Measurements from ENCODE around the gene SLC7A6. TPM values are rescaled to one million over a fixed set of nuclear protein-coding genes. Genes with fewer than 3 reads are reported as not detected.
A peak's percentile ranks its signal among the peaks of the same experiment; 100 is the strongest.

SLC7A6 gene
- total and polyA plus RNA-seq, 2 of the 13 experiments (the other 11 are each of a cell fraction or from before 2014, with no cell fraction given) = 35.8 to 70.8 TPM

GRCh38 chr16:68310774-68311511, 46.6 kb downstream of the SLC7A6 start, which contains the start of the genes PRMT7 and SLC7A6OS (continued):
- TF ChIP-seq HMGXB3 (CRISPR knock-in tag; IDR thresholded peaks at IDR 0.05; ENCODE audit: borderline replicate concordance) (peak; percentile 96), HNRNPH1 (optimal IDR thresholded peaks at IDR 0.05; ENCODE audit: low read depth, low read length) (no peak), AFF4 (CRISPR knock-in tag; IDR thresholded peaks at IDR 0.05) (peak; percentile 89; the same call in 1 of the 2 replicates), ARID4A (CRISPR knock-in tag; IDR thresholded peaks at IDR 0.05; ENCODE audit: borderline replicate concordance) (peak; percentile 98), NONO (IDR thresholded peaks at IDR 0.05) (no peak), NONO (CRISPR knock-in tag; conservative IDR thresholded peaks at IDR 0.05) (peak; percentile 98), ZKSCAN8 (CRISPR knock-in tag; IDR thresholded peaks at IDR 0.05; ENCODE audit: borderline replicate concordance) (peak; percentile 97), ZNF556 (CRISPR knock-in tag; IDR thresholded peaks at IDR 0.05; ENCODE audit: borderline replicate concordance) (peak; percentile 45; the same call in 1 of the 2 replicates), KDM2A (CRISPR knock-in tag; IDR thresholded peaks at IDR 0.05; ENCODE audit: borderline replicate concordance, low read depth) (peak; percentile 98), NFE2L1 (CRISPR knock-in tag; IDR thresholded peaks at IDR 0.05; ENCODE audit: borderline replicate concordance) (peak; percentile 97), ZNF557 (CRISPR knock-in tag; IDR thresholded peaks at IDR 0.05) (peak; percentile 100), ZNF124 (CRISPR knock-in tag; IDR thresholded peaks at IDR 0.05) (peak; percentile 99), ZSCAN29 (CRISPR knock-in tag; conservative IDR thresholded peaks at IDR 0.05) (no peak), DMAP1 (CRISPR knock-in tag; IDR thresholded peaks at IDR 0.05) (peak; percentile 96)
